Inferior parietal cortex (tissue), 1 donor: Measurements from ENCODE around the gene DDAH1.
"Not testable (repeated sequence)": the region's sequence is repeated elsewhere in the genome, so short reads cannot be mapped to it uniquely, and the experiment has no call there.

Experiments
- DNase-seq: peaks from one replicate; pipeline ENCODE4 v3.0.0-alpha.2; 2016; ENCODE audit errors: extremely low spot score

Gene DDAH1

GRCh38 chr1:85465099-85465785 lies at the start of gene DDAH1:
Gene DDAH1, minus strand, starts transcription at chr1:85465159. Its CDS starts 114 bp downstream, at chr1:85465045.
- DNase-seq: peak; percentile 40

- DNase-seq: not testable (repeated sequence)
These were observed 49.0 kb upstream of the DDAH1 start for GRCh38 chr1:85513998-85514397.

GRCh38 chr1:85504417-85504816 lies 39.5 kb upstream of the DDAH1 start:
- no peak for DNase-seq

GRCh38 chr1:85502625-85503083 lies 37.7 kb upstream of the DDAH1 start:
- no peak for DNase-seq

GRCh38 chr1:85502171-85502570 lies 37.2 kb upstream of the DDAH1 start:
- no peak for DNase-seq

- DNase-seq: no peak
These were observed 36.5 kb upstream of the DDAH1 start for GRCh38 chr1:85501355-85501898.

- peak; percentile 48 for DNase-seq
These were observed 32.1 kb upstream of the DDAH1 start for GRCh38 chr1:85496941-85497582.

- DNase-seq: no peak
These were observed 30.6 kb upstream of the DDAH1 start for GRCh38 chr1:85495556-85495955.

- DNase-seq: no peak
These were observed 29.9 kb upstream of the DDAH1 start for GRCh38 chr1:85494904-85495266.

- DNase-seq: no peak
These were observed 29.3 kb upstream of the DDAH1 start for GRCh38 chr1:85494074-85494903.

GRCh38 chr1:85490270-85490985 lies 25.5 kb upstream of the DDAH1 start:
- no peak for DNase-seq

- DNase-seq: no peak
These were observed 23.2 kb upstream of the DDAH1 start for GRCh38 chr1:85488126-85488525.

GRCh38 chr1:85485516-85485915 lies 20.6 kb upstream of the DDAH1 start:
- no peak for DNase-seq

GRCh38 chr1:85484716-85485115 lies 19.8 kb upstream of the DDAH1 start:
- DNase-seq: no peak

GRCh38 chr1:85484264-85484663 lies 19.3 kb upstream of the DDAH1 start:
- DNase-seq: no peak

- no peak for DNase-seq
These were observed 16.7 kb upstream of the DDAH1 start for GRCh38 chr1:85481688-85482087.

- DNase-seq: no peak
These were observed 15.6 kb upstream of the DDAH1 start for GRCh38 chr1:85480566-85480965.

- no peak for DNase-seq
These were observed 14.5 kb upstream of the DDAH1 start for GRCh38 chr1:85479491-85479890.

GRCh38 chr1:85478366-85478765 lies 13.4 kb upstream of the DDAH1 start:
- no peak for DNase-seq

- DNase-seq: no peak
These were observed 10.1 kb upstream of the DDAH1 start for GRCh38 chr1:85475055-85475454.

- DNase-seq: no peak
These were observed 8.4 kb upstream of the DDAH1 start for GRCh38 chr1:85473390-85473789.

GRCh38 chr1:85471558-85471957 lies 6.6 kb upstream of the DDAH1 start:
- DNase-seq: no peak
